Rectal smooth muscle tissue (tissue), 1 donor: ENCODE results near the gene THADA.
"Not testable (repeated sequence)": the region's sequence is repeated elsewhere in the genome, so short reads cannot be mapped to it uniquely, and the experiment has no call there.

ENCODE experiments used
- H3K27ac ChIP-seq: one replicate; pipeline ENCODE4 v1.7.0; 2013; ENCODE audit warnings: low read depth, low read length, inconsistent platforms
- H3K27me3 ChIP-seq: one replicate; pipeline ENCODE4 v1.7.0; 2013; ENCODE audit warnings: low read length; ENCODE audit not compliant: control insufficient read depth, insufficient read depth
- H3K36me3 ChIP-seq: one replicate; pipeline ENCODE4 v1.7.0; 2013; ENCODE audit warnings: low read length; ENCODE audit not compliant: control insufficient read depth, insufficient read depth
- H3K4me1 ChIP-seq: one replicate; pipeline ENCODE4 v1.7.0; 2013; ENCODE audit warnings: low read length; ENCODE audit not compliant: control insufficient read depth, insufficient read depth
- H3K4me3 ChIP-seq: one replicate; pipeline ENCODE4 v1.7.0; 2013; ENCODE audit warnings: low read length
- H3K9ac ChIP-seq: one replicate; pipeline ENCODE4 v1.7.0; 2013; ENCODE audit warnings: low read length

THADA gene

DNA sequence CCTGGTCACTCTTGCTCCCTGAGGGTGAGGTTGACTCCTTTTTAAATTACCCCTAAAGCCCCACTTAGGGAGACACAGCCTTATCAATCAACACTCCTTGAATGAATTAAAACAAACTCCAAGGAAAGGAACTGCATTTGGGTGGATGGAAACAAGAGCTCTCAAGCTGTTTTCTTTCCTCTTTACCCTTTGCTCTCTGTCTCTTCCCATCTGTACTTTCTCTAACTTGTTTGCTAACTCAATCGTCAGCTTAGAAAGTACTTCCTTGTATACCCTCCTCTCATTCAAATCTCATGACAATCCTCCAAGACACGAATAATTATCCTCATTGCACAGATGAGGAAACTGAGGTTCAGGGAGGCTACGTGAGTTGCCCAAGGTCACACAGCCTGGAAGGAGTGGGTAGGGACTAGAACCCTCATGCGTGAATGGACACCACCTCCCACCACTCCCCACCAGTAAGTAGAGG lies 402.2 kb downstream of the THADA start:
- Histone ChIP-seq H3K27ac (no peak overlapping the region), H3K9ac (no peak overlapping the region), H3K4me1 (no peaks in the 10 kb centered on the region)

DNA sequence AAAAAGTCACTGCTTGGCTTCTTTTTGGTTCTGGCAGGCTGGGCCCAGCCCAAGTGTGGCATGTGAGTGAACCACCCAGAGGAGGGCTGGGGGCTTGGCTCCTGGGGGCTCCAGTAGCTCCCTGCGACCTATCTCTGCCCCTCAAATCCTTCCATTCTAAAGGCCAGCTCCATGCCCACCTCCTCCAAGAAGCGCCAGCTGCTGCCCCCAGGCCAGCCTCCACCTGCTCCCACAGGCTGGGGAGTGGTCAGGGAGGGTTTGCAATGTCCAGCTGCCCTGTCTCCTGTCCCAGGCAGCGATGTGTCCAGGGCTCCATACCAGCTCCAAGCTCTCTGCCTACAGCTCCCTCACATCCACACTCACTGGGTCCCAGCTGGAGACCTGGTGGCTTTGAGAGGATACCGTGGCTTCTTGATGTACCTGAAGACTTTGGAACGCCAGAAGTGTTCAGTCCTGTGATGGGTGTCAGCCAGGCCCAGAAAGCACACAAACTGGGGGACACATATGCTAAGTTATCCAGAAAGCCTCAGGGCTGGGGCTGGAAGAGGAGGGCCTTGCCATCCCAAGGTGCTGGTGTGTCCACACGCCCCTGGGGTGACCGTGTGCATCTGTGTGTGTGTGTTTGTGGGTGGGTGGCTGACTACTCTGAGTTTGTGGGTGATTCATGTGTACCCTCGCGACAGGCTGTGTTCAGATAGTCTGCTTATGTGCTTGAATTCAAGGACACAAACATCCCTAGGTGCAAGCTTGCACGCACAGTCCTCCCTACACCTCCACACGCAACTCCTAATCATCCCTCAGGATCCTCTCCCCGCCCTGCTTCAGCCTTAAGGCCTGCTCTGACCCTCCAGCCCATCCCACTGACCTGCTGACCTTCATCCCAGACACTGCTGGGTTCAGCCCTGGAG lies 402.8 kb downstream of the THADA start:
- H3K36me3 ChIP-seq, result no peaks in the 10 kb centered on the region
- H3K27me3 ChIP-seq, result no peaks in the 10 kb centered on the region
- H3K4me3 ChIP-seq, result no peak overlapping the region
- H3K9ac ChIP-seq, result no peak overlapping the region
- no peaks in the 10 kb centered on the region for H3K4me1 ChIP-seq
- H3K27ac ChIP-seq, result no peak overlapping the region

More for the DNA sequence above, 402.2 kb downstream of the THADA start:
- Histone ChIP-seq H3K4me3 (no peak overlapping the region), H3K27me3 (no peaks in the 10 kb centered on the region), H3K36me3 (no peaks in the 10 kb centered on the region)

DNA sequence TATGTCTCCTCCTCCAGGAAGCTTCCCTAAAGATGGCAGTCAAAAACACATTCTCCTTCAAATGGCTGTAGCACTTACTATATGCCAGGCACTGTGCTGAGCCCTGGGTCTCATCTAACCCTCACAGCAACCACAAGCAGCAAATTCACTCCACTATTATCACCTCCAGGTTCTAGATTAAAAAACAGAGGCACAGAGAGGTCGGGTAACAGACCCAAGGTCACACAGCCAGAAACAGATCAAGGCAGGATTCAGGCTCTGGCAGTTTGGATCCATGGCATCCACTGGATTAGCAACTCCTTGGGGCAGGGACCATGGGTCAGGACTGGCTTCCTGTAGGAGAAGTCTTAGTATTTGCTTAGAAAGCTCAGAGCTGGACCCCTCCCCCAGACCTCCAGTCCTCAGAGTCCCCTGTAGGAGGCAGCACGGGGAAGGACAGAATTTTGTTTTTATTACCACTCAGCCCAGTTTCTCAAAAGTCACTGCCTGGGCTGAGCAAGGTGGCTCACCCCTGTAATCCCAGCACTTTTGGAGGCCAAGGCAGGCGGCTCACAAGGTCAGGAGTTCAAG lies 403.8 kb downstream of the THADA start:
- Histone ChIP-seq H3K36me3 (no peaks in the 10 kb centered on the region), H3K27ac (no peak overlapping the region), H3K4me1 (no peaks in the 10 kb centered on the region), H3K9ac (no peak overlapping the region), H3K4me3 (no peak overlapping the region), H3K27me3 (no peaks in the 10 kb centered on the region)

DNA sequence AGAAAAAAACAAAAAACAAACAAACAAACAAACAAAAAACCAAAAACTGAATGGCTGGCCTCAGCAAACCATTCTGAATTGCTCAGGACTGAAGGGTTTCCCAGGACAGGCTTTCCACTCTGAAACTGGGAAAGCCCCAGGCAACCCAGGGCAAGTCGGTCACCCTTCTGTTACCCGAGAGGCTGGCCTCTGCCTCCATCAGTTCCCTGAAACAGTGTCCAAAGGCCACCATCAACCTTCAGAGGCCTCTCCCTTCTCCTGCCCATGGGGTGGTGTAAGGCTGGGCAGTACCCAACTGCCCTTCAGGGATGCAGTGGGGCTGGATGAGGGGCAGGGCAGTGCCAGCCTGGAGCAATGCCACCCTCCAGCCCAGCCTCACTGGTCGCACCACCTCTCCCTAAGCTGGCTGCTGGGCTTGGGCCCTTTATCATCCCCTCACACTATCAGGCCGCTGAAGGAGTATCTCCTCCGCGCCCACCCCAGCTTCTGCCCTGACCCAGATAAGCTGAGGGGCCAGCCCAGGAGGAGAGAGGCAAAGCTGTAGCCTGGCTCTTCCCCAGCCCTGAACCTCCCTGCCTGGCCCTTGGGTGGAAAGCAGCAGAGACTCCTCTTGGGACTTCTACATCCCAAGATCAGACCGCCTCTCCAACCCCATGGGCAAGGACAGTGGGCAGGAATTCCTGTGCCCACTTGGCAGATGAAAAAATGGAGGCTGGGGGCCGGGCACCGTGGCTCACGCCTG lies 405.4 kb downstream of the THADA start:
- Histone ChIP-seq H3K4me1 (no peaks in the 10 kb centered on the region), H3K27me3 (no peaks in the 10 kb centered on the region), H3K9ac (no peak overlapping the region), H3K4me3 (no peak overlapping the region), H3K36me3 (no peaks in the 10 kb centered on the region), H3K27ac (no peak overlapping the region)

DNA sequence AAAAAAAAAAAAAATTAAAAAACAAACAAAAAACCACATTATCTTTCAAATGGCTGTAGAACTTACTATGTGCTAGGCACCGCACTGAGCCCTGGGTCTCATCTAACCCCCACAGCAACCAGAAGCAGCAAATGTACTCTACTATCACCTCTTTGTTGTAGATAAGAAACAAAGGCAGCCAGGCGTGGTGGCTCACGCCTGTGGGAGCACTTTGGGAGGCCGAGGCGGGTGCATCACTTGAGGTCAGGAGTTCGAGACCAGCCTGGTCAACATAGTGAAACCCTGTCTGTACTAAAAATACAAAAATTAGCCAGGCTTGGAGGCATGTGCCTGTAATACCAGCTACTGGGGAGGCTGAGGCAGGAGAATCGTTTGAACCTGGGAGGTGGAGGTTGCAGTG lies 406.0 kb downstream of the THADA start:
- H3K4me1 ChIP-seq, H3K27me3 ChIP-seq, H3K9ac ChIP-seq, H3K27ac ChIP-seq, H3K36me3 ChIP-seq, H3K4me3 ChIP-seq: not testable (repeated sequence)

DNA sequence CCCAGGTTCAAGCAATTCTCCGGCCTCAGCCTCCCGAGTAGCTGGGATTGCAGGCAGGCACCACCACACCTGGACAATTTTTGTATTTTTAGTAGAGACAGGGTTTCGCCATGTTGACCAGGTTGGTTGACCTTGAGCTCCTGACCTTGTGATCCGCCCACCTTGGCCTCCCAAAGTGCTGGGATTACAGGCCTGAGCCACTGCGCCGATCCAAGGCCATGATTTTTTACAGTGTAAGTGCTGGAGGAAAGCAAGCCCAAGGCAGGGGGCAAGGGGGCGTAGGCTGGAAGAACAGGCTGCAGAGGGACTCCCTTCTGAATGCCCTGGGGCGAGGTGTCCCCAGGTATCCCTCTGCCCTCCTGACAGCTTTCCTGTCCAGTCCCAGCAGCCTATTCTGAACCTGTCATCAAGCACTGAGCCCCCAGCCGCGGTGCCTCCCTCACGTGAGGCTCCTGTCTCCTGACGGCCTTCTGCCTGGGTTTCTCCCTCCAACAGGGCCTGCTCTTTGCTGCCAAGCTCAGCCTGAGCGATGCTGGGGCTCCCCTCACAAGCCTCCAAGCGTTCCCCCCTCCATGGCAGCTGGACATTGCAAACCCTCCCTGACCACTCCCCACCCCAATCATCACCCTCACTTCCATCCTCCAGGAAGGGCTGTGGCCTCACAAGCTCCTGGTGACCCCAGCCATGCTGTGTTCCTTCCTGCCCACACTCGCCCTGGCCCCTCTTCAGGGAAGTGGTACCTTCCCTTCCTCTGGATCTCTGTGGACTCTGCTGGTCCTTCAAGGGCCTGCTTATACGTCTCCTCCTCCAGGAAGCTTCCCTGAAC lies 407.1 kb downstream of the THADA start:
- Histone ChIP-seq H3K9ac (no peak overlapping the region), H3K27ac (no peak overlapping the region), H3K4me3 (no peak overlapping the region), H3K36me3 (no peaks in the 10 kb centered on the region), H3K27me3 (no peaks in the 10 kb centered on the region), H3K4me1 (no peaks in the 10 kb centered on the region)

DNA sequence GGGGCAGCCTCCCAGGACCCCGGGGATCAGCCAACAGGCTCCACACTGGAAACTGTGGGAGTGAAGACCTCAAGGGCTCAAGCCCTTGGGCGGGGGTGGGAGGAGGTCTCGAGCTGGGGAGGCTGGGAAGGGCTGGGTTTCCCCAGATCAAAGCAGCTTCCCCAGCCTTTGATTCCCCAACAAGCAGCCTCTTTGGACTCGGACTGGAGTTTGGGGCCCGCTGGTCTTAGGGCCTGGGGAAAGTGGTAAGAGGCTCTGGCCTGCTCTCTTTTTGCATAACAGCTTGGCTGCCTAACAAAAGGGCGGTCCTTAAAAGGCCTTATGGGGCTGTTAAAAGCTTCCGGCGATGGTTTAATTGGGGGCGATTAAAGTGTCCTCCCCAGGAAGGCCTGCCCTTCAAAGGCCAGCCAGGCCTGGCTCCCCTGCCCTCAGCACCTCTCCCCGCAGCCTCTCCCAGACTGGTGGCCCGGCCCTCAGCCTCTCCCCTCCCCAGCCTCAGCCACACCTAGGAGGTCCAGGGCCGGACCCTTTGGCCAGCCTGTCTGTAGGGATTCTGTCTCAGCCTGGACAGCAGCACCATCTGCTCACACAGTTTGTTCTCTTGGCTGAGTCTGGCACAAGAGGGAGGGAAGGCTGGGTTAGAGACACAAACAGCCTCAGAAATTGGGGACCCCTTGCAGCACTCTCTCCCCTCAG lies 409.0 kb downstream of the THADA start:
- Histone ChIP-seq H3K9ac (no peak overlapping the region), H3K36me3 (no peaks in the 10 kb centered on the region), H3K4me3 (no peak overlapping the region), H3K4me1 (no peaks in the 10 kb centered on the region), H3K27me3 (no peaks in the 10 kb centered on the region), H3K27ac (no peak overlapping the region)

DNA sequence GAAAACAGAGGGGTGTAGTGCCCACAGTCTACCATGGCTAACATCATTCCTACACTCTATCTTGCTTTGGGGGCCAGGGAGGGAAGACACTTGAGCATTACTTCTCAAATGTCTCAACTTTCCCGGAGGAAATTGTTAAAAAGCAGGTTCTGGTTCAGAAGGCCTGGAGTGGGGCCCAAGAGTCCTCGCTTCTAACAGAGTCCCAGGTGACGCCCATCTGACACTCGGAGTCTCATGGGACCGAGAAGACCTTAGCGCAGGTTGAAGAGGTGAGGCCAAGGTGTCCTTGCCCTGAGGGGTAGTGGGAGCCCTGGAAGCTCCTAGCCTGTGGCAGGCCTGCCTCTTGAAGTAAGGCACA lies 409.5 kb downstream of the THADA start:
- Histone ChIP-seq H3K27me3 (no peaks in the 10 kb centered on the region), H3K36me3 (no peaks in the 10 kb centered on the region), H3K27ac (no peak overlapping the region), H3K4me1 (no peaks in the 10 kb centered on the region), H3K9ac (no peak overlapping the region), H3K4me3 (no peak overlapping the region)

DNA sequence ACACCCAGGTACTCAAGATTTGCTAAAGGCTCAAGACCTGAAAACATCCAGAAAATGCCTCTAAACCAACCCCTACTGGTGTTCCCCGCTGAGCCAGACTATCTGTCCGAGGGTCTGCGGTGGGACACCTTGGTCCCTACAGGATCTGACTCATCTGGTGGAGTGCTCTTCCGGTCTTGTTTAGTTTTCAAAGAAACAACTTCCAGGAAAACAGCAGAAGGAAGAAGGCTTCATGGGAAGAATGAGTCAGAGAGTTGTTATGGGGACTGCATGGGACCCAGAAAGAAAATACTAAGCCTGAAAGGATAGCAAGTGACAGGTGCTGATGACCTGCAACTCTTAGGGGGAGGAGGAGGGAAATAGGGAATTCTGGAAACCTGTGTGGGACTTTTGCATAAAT lies 410.7 kb downstream of the THADA start:
- Histone ChIP-seq H3K9ac (no peak overlapping the region), H3K4me1 (no peaks in the 10 kb centered on the region), H3K36me3 (no peaks in the 10 kb centered on the region), H3K27ac (no peak overlapping the region), H3K4me3 (no peak overlapping the region), H3K27me3 (no peaks in the 10 kb centered on the region)

DNA sequence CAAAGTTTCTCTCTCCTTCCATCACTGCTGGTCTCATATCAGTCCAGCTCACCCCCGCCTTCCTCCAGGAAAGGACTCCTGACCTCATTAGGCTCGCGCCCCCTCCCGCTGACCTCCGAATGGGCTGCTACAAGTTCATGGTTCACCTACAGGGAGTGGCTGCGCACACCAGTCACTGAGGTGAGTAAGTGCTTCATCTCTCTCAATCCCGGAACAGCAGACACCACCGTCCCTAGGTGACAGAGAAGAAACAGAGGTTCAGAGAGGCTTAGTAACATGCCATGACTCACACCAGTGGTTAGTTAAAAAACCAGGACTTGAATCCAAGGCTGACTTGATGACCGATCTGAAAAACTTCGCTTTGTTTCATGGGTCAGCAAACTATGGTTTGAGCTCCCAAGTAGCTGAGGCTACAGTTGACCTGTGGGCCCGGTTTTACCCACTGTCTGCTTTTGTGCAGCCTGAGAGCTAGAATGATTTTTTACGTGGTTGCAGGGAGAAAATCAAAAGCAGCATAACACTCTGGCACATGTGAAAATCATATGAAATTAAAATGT lies 411.4 kb downstream of the THADA start:
- no peak overlapping the region for H3K27ac ChIP-seq
- no peaks in the 10 kb centered on the region for H3K27me3 ChIP-seq
- H3K4me3 ChIP-seq, result no peak overlapping the region
- H3K4me1 ChIP-seq, result no peaks in the 10 kb centered on the region
- H3K36me3 ChIP-seq, result no peaks in the 10 kb centered on the region
- H3K9ac ChIP-seq, result no peak overlapping the region

DNA sequence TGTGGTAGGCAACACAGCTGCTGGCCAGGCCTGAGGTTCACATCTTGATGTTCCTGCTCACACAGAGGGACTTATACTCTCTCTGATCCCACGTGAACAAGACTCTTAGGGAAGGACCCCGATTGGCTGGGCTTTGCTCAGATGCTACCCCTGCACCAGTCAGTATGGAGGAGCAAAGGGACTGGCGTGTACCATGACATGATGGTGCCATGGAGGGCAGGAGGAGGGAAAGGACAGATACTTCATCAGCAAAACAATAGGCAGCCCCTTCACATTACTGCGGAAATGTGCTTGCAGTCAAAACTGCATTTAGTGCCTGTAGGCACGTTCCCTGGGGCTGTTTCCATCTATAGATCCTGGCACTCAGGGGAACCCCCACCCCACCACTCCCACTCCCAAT lies 412.1 kb downstream of the THADA start:
- no peak overlapping the region for H3K9ac ChIP-seq
- peaks cover 4% of the 10 kb centered on the region for H3K4me1 ChIP-seq
- no peaks in the 10 kb centered on the region for H3K27me3 ChIP-seq
- H3K4me3 ChIP-seq, result no peak overlapping the region
- H3K36me3 ChIP-seq, result no peaks in the 10 kb centered on the region
- no peak overlapping the region for H3K27ac ChIP-seq
